Right cardiac atrium (tissue), 5 donors: ENCODE results near the gene STK39. TPM values are rescaled to one million over a fixed set of nuclear protein-coding genes. Genes with fewer than 3 reads are reported as not detected.

Source experiments
- ATAC-seq, 2 donors: fragments of 200-7000 bp; cut with Tn5 transposase; one replicate each; pipeline versions ENCODE4 v1.8.0 to v1.9.1; 2020; ENCODE audit warnings: moderate library complexity in 2 of 2, mild to moderate bottlenecking in 1 of 2
- DNase-seq, 3 donors: peaks; one replicate each; pipeline ENCODE4 v3.0.0-alpha.2; 2020
- H3K27ac ChIP-seq: one replicate; pipeline ENCODE4 v1.5.1; 2013; ENCODE audit warnings: mild to moderate bottlenecking, low read length, control low read depth, moderate library complexity
- H3K27me3 ChIP-seq: one replicate; pipeline ENCODE4 v1.6.1; 2013; ENCODE audit not compliant: control insufficient read depth, insufficient read depth
- H3K4me1 ChIP-seq: one replicate; pipeline ENCODE4 v1.6.1; 2013; ENCODE audit warnings: low read length; ENCODE audit not compliant: control insufficient read depth, insufficient read depth
- H3K4me3 ChIP-seq: one replicate; pipeline ENCODE4 v1.5.1; 2013; ENCODE audit warnings: low read length, control low read depth
- H3K9me3 ChIP-seq: one replicate; pipeline ENCODE4 v1.6.1; 2013; ENCODE audit warnings: low read length; ENCODE audit not compliant: control insufficient read depth
- WGBS: extraction: QIAGEN DNeasy Blood & Tissue Kit; methylation state at CpG from one replicate; pipeline ENCODE4 v1.1.7; 2013; 5-methylcytosine and 5-hydroxymethylcytosine counted together
- intact Hi-C, 4 donors: fragments of 100-400 bp; cut with DNase I; formaldehyde crosslinking; loops; one replicate each; pipeline versions ENCODE4 v1.11.0 to v1.14.0; 2022 to 2023
- polyA plus RNA-seq: library from polyadenylated mRNA; stranded (reverse); fragments of 200-250 nt; gene quantifications from one replicate; pipeline ENCODE4 v1.2.3, GENCODE V29; 2013
- total RNA-seq, 4 donors: library from RNA; stranded (reverse); fragmentation: NEBNext Ultra II Directional; extraction: Animal tissue kit (Norgen Biotek cat#: 25700); gene quantifications; one replicate each; pipeline ENCODE4 v1.2.1, GENCODE V29; 2021
- donor health status: healthy with polysubstance abuse.
- donor health status: DM: no; HTN: yes; CAD: no.
- donor health status: DM: no; HTN: no; CAD: no.
- donor health status: DM: no; HTN: yes; CAD: no; lungs with severe emphysema.
- donor health status: DM: yes; HTN: yes; CAD: no.

The STK39 gene
- total and polyA plus RNA-seq, 5 donors: 9.0 to 10.5 (median 10.2) TPM

GRCh38 chr2:168009900-168010299 lies 237.5 kb downstream of the STK39 start:
- ATAC-seq (no peak), DNase-seq (no peak)
- H3K27ac ChIP-seq: no peak overlapping the region
- no peak overlapping the region for H3K4me3 ChIP-seq
- intact Hi-C loops: no loop called here
- no peaks in the 10 kb centered on the region for H3K4me1 ChIP-seq
- no peaks in the 10 kb centered on the region for H3K9me3 ChIP-seq
- 84% methylated on average over 1 of the region's 1 CpG for WGBS
- H3K27me3 ChIP-seq: no peaks in the 10 kb centered on the region

- DNase-seq: no peak
- no peak overlapping the region for H3K27ac ChIP-seq
- no peak for ATAC-seq
- no peaks in the 10 kb centered on the region for H3K27me3 ChIP-seq
- no peaks in the 10 kb centered on the region for H3K9me3 ChIP-seq
- WGBS: 94% methylated on average over 3 of the region's 3 CpGs
- H3K4me1 ChIP-seq: no peaks in the 10 kb centered on the region
- H3K4me3 ChIP-seq: no peak overlapping the region
- intact Hi-C loops: no loop called here
These were observed 238.7 kb downstream of the STK39 start for GRCh38 chr2:168008646-168009195.

- no peaks in the 10 kb centered on the region for H3K9me3 ChIP-seq
- H3K27me3 ChIP-seq: no peaks in the 10 kb centered on the region
- no peak for ATAC-seq
- H3K27ac ChIP-seq: no peak overlapping the region
- WGBS: 25% methylated on average over 5 of the region's 5 CpGs
- no peaks in the 10 kb centered on the region for H3K4me1 ChIP-seq
- H3K4me3 ChIP-seq: no peak overlapping the region
- DNase-seq: no peak
- intact Hi-C loops: no loop called here
These were observed 240.9 kb downstream of the STK39 start for GRCh38 chr2:168006498-168006897.

GRCh38 chr2:168005586-168005985 lies 241.8 kb downstream of the STK39 start:
- Histone ChIP-seq H3K27me3 (no peaks in the 10 kb centered on the region), H3K4me1 (no peaks in the 10 kb centered on the region), H3K9me3 (no peaks in the 10 kb centered on the region), H3K27ac (no peak overlapping the region), H3K4me3 (no peak overlapping the region)
- 98% methylated on average over 3 of the region's 3 CpGs for WGBS
- intact Hi-C loops: no loop called here
- DNase-seq (no peak), ATAC-seq (no peak)

GRCh38 chr2:168003876-168004275 lies 243.5 kb downstream of the STK39 start:
- H3K4me3 ChIP-seq: no peak overlapping the region
- DNase-seq (no peak), ATAC-seq (no peak)
- no peaks in the 10 kb centered on the region for H3K27me3 ChIP-seq
- WGBS: 94% methylated on average over 3 of the region's 3 CpGs
- H3K4me1 ChIP-seq: no peaks in the 10 kb centered on the region
- no peaks in the 10 kb centered on the region for H3K9me3 ChIP-seq
- intact Hi-C loops: no loop called here
- no peak overlapping the region for H3K27ac ChIP-seq

- H3K4me1 ChIP-seq: no peaks in the 10 kb centered on the region
- WGBS: 64% methylated on average over 2 of the region's 2 CpGs
- DNase-seq (no peak), ATAC-seq (no peak)
- H3K4me3 ChIP-seq: no peak overlapping the region
- intact Hi-C loops: no loop called here
- H3K27ac ChIP-seq: no peak overlapping the region
- no peaks in the 10 kb centered on the region for H3K9me3 ChIP-seq
- no peaks in the 10 kb centered on the region for H3K27me3 ChIP-seq
These were observed 245.3 kb downstream of the STK39 start for GRCh38 chr2:168002021-168002553.

GRCh38 chr2:167992278-167992677 lies 255.1 kb downstream of the STK39 start:
- H3K27me3 ChIP-seq: no peaks in the 10 kb centered on the region
- ATAC-seq: no peak

GRCh38 chr2:167990062-167990461 lies 257.3 kb downstream of the STK39 start:
- Histone ChIP-seq H3K27me3 (no peaks in the 10 kb centered on the region), H3K4me3 (no peak overlapping the region), H3K27ac (no peak overlapping the region), H3K9me3 (no peaks in the 10 kb centered on the region), H3K4me1 (no peaks in the 10 kb centered on the region)
- intact Hi-C loops: no loop called here
- WGBS: 68% methylated on average over 4 of the region's 4 CpGs
- no peak for ATAC-seq
- DNase-seq: no peak

More at GRCh38 chr2:167992278-167992677, 255.1 kb downstream of the STK39 start:
- 96% methylated on average over 1 of the region's 1 CpG for WGBS
- intact Hi-C loops: no loop called here
- Histone ChIP-seq H3K9me3 (no peaks in the 10 kb centered on the region), H3K4me3 (no peak overlapping the region), H3K4me1 (no peaks in the 10 kb centered on the region), H3K27ac (no peak overlapping the region)
- DNase-seq: no peak

GRCh38 chr2:167988296-167988695 lies 259.1 kb downstream of the STK39 start:
- no peak overlapping the region for H3K27ac ChIP-seq
- H3K9me3 ChIP-seq: no peaks in the 10 kb centered on the region
- no peak overlapping the region for H3K4me3 ChIP-seq
- 93% methylated on average over 2 of the region's 2 CpGs for WGBS
- intact Hi-C loops: no loop called here
- no peak for ATAC-seq
- no peaks in the 10 kb centered on the region for H3K4me1 ChIP-seq
- H3K27me3 ChIP-seq: no peaks in the 10 kb centered on the region
- DNase-seq: no peak

- intact Hi-C loops: no loop called here
- Histone ChIP-seq H3K27ac (no peak overlapping the region), H3K4me3 (no peak overlapping the region), H3K9me3 (no peaks in the 10 kb centered on the region), H3K4me1 (no peaks in the 10 kb centered on the region), H3K27me3 (no peaks in the 10 kb centered on the region)
- DNase-seq: no peak
- ATAC-seq: no peak
- WGBS: 98% methylated on average over 1 of the region's 1 CpG
These were observed 259.8 kb downstream of the STK39 start for GRCh38 chr2:167987558-167987957.

- no peak for DNase-seq
- Histone ChIP-seq H3K27ac (no peak overlapping the region), H3K4me3 (no peak overlapping the region), H3K27me3 (no peaks in the 10 kb centered on the region), H3K4me1 (no peaks in the 10 kb centered on the region), H3K9me3 (no peaks in the 10 kb centered on the region)
- WGBS: 92% methylated on average over 6 of the region's 6 CpGs
- intact Hi-C loops: no loop called here
- no peak for ATAC-seq
These were observed 260.4 kb downstream of the STK39 start for GRCh38 chr2:167987026-167987425.

GRCh38 chr2:167986223-167986622 lies 261.2 kb downstream of the STK39 start:
- H3K4me1 ChIP-seq: no peaks in the 10 kb centered on the region
- H3K9me3 ChIP-seq: no peaks in the 10 kb centered on the region
- ATAC-seq (no peak), DNase-seq (no peak)
- intact Hi-C loops: no loop called here
- no peaks in the 10 kb centered on the region for H3K27me3 ChIP-seq
- WGBS: 67% methylated on average over 2 of the region's 2 CpGs
- H3K27ac ChIP-seq: no peak overlapping the region
- no peak overlapping the region for H3K4me3 ChIP-seq
